ENCODE data around the gene NPC2. TPM values are rescaled to one million over a fixed set of nuclear protein-coding genes. Genes with fewer than 3 reads are reported as not detected.
A peak's percentile ranks its signal among the peaks of the same experiment; 100 is the strongest.

Gene NPC2
- total and polyA plus RNA-seq, 5 donors, result 116 to 170 (median 121) TPM

- WGBS, result 85% methylated on average over 3 of the region's 3 CpGs
- intact Hi-C loops (cut with DNase I), result loop anchor here in 1 of 4 donors (5.0 kb wide), 1 partner anchor 115 kb away; no protein-coding TSS in a partner anchor
Observed at GRCh38 chr14:74482571-74482970, 10.5 kb downstream of the NPC2 start.

GRCh38 chr14:74480046-74480445 is 13.1 kb downstream of the NPC2 start:
- Histone ChIP-seq H3K27me3 (ENCODE audit: control insufficient read depth, insufficient read depth) (no peaks in the 10 kb centered on the region), H3K4me1 (ENCODE audit: control insufficient read depth, insufficient read depth, low read length) (no peaks in the 10 kb centered on the region), H3K4me3 (ENCODE audit: low read length) (no peak overlapping the region), H3K27ac (ENCODE audit: low read length) (no peak overlapping the region), H3K9me3 (ENCODE audit: control insufficient read depth, low read length) (no peaks in the 10 kb centered on the region)
- DNase-seq (no peak), ATAC-seq (no peak)
- intact Hi-C loops (cut with DNase I), result loop anchor here in 1 of 4 donors (5.0 kb wide), 1 partner anchor 113 kb away; no protein-coding TSS in a partner anchor
- 67% methylated on average over 4 of the region's 4 CpGs for WGBS

More at GRCh38 chr14:74482571-74482970, 10.5 kb downstream of the NPC2 start:
- peaks cover 5% of the 10 kb centered on the region for H3K4me1 ChIP-seq (ENCODE audit: control insufficient read depth, insufficient read depth, low read length)
- no peaks in the 10 kb centered on the region for H3K27me3 ChIP-seq (ENCODE audit: control insufficient read depth, insufficient read depth)
- DNase-seq (no peak), ATAC-seq (no peak)
- no peak overlapping the region for H3K4me3 ChIP-seq (ENCODE audit: low read length)
- H3K27ac ChIP-seq (ENCODE audit: low read length), result no peak overlapping the region
- H3K9me3 ChIP-seq (ENCODE audit: control insufficient read depth, low read length), result no peaks in the 10 kb centered on the region

GRCh38 chr14:74478996-74479635 is 14.0 kb downstream of the NPC2 start:
- no peak for DNase-seq
- 98% methylated on average over 2 of the region's 2 CpGs for WGBS
- no peaks in the 10 kb centered on the region for H3K27me3 ChIP-seq (ENCODE audit: control insufficient read depth, insufficient read depth)
- no peaks in the 10 kb centered on the region for H3K4me1 ChIP-seq (ENCODE audit: control insufficient read depth, insufficient read depth, low read length)
- H3K9me3 ChIP-seq (ENCODE audit: control insufficient read depth, low read length), result no peaks in the 10 kb centered on the region
- intact Hi-C loops (cut with DNase I), result loop anchor here in 3 of 4 donors (5.0 kb wide), 1 partner anchor 117 kb away; no protein-coding TSS in a partner anchor
- ATAC-seq, result peak in 1 of 2 donors; percentile 47
- H3K27ac ChIP-seq (ENCODE audit: low read length), result no peak overlapping the region
- no peak overlapping the region for H3K4me3 ChIP-seq (ENCODE audit: low read length)

- no peak for DNase-seq
- no peaks in the 10 kb centered on the region for H3K4me1 ChIP-seq (ENCODE audit: control insufficient read depth, insufficient read depth, low read length)
- H3K9me3 ChIP-seq (ENCODE audit: control insufficient read depth, low read length), result no peaks in the 10 kb centered on the region
- 94% methylated on average over 3 of the region's 3 CpGs for WGBS
- intact Hi-C loops (cut with DNase I), result loop anchor here in 3 of 4 donors (5.0 kb wide), 1 partner anchor 114 kb away; no protein-coding TSS in a partner anchor
- no peak overlapping the region for H3K27ac ChIP-seq (ENCODE audit: low read length)
- ATAC-seq, result no peak
- H3K27me3 ChIP-seq (ENCODE audit: control insufficient read depth, insufficient read depth), result no peaks in the 10 kb centered on the region
- no peak overlapping the region for H3K4me3 ChIP-seq (ENCODE audit: low read length)
Observed at GRCh38 chr14:74476607-74477006, 16.5 kb downstream of the NPC2 start.

- intact Hi-C loops (cut with DNase I), result loop anchor here in 3 of 4 donors (5.0 kb wide), 1 partner anchor 114 kb away; no protein-coding TSS in a partner anchor
- Histone ChIP-seq H3K27me3 (ENCODE audit: control insufficient read depth, insufficient read depth) (no peaks in the 10 kb centered on the region), H3K4me3 (ENCODE audit: low read length) (no peak overlapping the region), H3K4me1 (ENCODE audit: control insufficient read depth, insufficient read depth, low read length) (no peaks in the 10 kb centered on the region), H3K9me3 (ENCODE audit: control insufficient read depth, low read length) (no peaks in the 10 kb centered on the region), H3K27ac (ENCODE audit: low read length) (no peak overlapping the region)
- DNase-seq, result no peak
- ATAC-seq, result peak in 1 of 2 donors; percentile 54
- 74% methylated on average over 4 of the region's 4 CpGs for WGBS
Observed at GRCh38 chr14:74476107-74476506, 17.0 kb downstream of the NPC2 start.

GRCh38 chr14:74475678-74476077 is 17.4 kb downstream of the NPC2 start:
- ATAC-seq, result peak; percentile 38 to 57
- Histone ChIP-seq H3K4me1 (ENCODE audit: control insufficient read depth, insufficient read depth, low read length) (no peaks in the 10 kb centered on the region), H3K9me3 (ENCODE audit: control insufficient read depth, low read length) (no peaks in the 10 kb centered on the region), H3K4me3 (ENCODE audit: low read length) (no peak overlapping the region), H3K27me3 (ENCODE audit: control insufficient read depth, insufficient read depth) (no peaks in the 10 kb centered on the region), H3K27ac (ENCODE audit: low read length) (no peak overlapping the region)
- DNase-seq, result no peak
- WGBS, result 44% methylated on average over 3 of the region's 3 CpGs
- intact Hi-C loops (cut with DNase I), result loop anchor here in 3 of 4 donors (5.0 kb wide), 1 partner anchor 113 kb away; no protein-coding TSS in a partner anchor

GRCh38 chr14:74474376-74474775 is 18.7 kb downstream of the NPC2 start:
- ATAC-seq (no peak), DNase-seq (no peak)
- WGBS, result 73% methylated on average over 2 of the region's 2 CpGs
- Histone ChIP-seq H3K9me3 (ENCODE audit: control insufficient read depth, low read length) (no peaks in the 10 kb centered on the region), H3K4me3 (ENCODE audit: low read length) (no peak overlapping the region), H3K27me3 (ENCODE audit: control insufficient read depth, insufficient read depth) (no peaks in the 10 kb centered on the region), H3K4me1 (ENCODE audit: control insufficient read depth, insufficient read depth, low read length) (no peaks in the 10 kb centered on the region), H3K27ac (ENCODE audit: low read length) (no peak overlapping the region)
- intact Hi-C loops (cut with DNase I), result no loop called here

GRCh38 chr14:74472601-74473000 is 20.5 kb downstream of the NPC2 start:
- no peaks in the 10 kb centered on the region for H3K27me3 ChIP-seq (ENCODE audit: control insufficient read depth, insufficient read depth)
- no peak for DNase-seq
- intact Hi-C loops (cut with DNase I), result no loop called here
- WGBS, result 90% methylated on average over 2 of the region's 2 CpGs
- no peaks in the 10 kb centered on the region for H3K4me1 ChIP-seq (ENCODE audit: control insufficient read depth, insufficient read depth, low read length)
- H3K4me3 ChIP-seq (ENCODE audit: low read length), result no peak overlapping the region
- no peaks in the 10 kb centered on the region for H3K9me3 ChIP-seq (ENCODE audit: control insufficient read depth, low read length)
- no peak overlapping the region for H3K27ac ChIP-seq (ENCODE audit: low read length)
- no peak for ATAC-seq

GRCh38 chr14:74469548-74470518 is 23.3 kb downstream of the NPC2 start:
- Histone ChIP-seq H3K4me3 (ENCODE audit: low read length) (no peak overlapping the region), H3K4me1 (ENCODE audit: control insufficient read depth, insufficient read depth, low read length) (no peaks in the 10 kb centered on the region), H3K9me3 (ENCODE audit: control insufficient read depth, low read length) (no peaks in the 10 kb centered on the region), H3K27ac (ENCODE audit: low read length) (peak overlapping the region; percentile 6), H3K27me3 (ENCODE audit: control insufficient read depth, insufficient read depth) (no peaks in the 10 kb centered on the region)
- DNase-seq (no peak), ATAC-seq (no peak)
- intact Hi-C loops (cut with DNase I), result no loop called here
- WGBS, result 77% methylated on average over 7 of the region's 7 CpGs

GRCh38 chr14:74468513-74468912 is 24.6 kb downstream of the NPC2 start:
- ATAC-seq (no peak), DNase-seq (no peak)
- H3K4me3 ChIP-seq (ENCODE audit: low read length), result no peak overlapping the region
- H3K9me3 ChIP-seq (ENCODE audit: control insufficient read depth, low read length), result no peaks in the 10 kb centered on the region
- H3K27me3 ChIP-seq (ENCODE audit: control insufficient read depth, insufficient read depth), result no peaks in the 10 kb centered on the region
- no peak overlapping the region for H3K27ac ChIP-seq (ENCODE audit: low read length)
- intact Hi-C loops (cut with DNase I), result no loop called here
- H3K4me1 ChIP-seq (ENCODE audit: control insufficient read depth, insufficient read depth, low read length), result no peaks in the 10 kb centered on the region
- WGBS, result 90% methylated on average over 3 of the region's 3 CpGs

- Histone ChIP-seq H3K4me1 (ENCODE audit: control insufficient read depth, insufficient read depth, low read length) (no peaks in the 10 kb centered on the region), H3K9me3 (ENCODE audit: control insufficient read depth, low read length) (no peaks in the 10 kb centered on the region), H3K4me3 (ENCODE audit: low read length) (no peak overlapping the region), H3K27ac (ENCODE audit: low read length) (no peak overlapping the region), H3K27me3 (ENCODE audit: control insufficient read depth, insufficient read depth) (no peaks in the 10 kb centered on the region)
- ATAC-seq, result no peak
- no peak for DNase-seq
- intact Hi-C loops (cut with DNase I), result no loop called here
- WGBS, result 90% methylated on average over 2 of the region's 2 CpGs
Observed at GRCh38 chr14:74465335-74465734, 27.8 kb downstream of the NPC2 start.

All from right cardiac atrium (tissue), 5 donors.